Left renal cortex interstitium (tissue), 4 donors: Measurements from ENCODE around the gene GSDME. TPM values are rescaled to one million over a fixed set of nuclear protein-coding genes. Genes with fewer than 3 reads are reported as not detected.

Experiments
- DNase-seq, 4 donors: peaks; one replicate each; pipeline ENCODE4 v3.0.0-alpha.2; 2013; ENCODE audit warnings: low read depth in 4 of 4, low spot score in 2 of 4, missing footprints in 1 of 4
- polyA plus RNA-seq, 4 donors: library from polyadenylated mRNA; unstranded; fragments of 120-200 nt; gene quantifications; one replicate each; pipeline ENCODE4 v1.2.1, GENCODE V29; 2013; ENCODE audit not compliant: insufficient read length in 4 of 4

GSDME gene
- polyA plus RNA-seq, 4 donors: 13.0 to 17.7 (median 15.0) TPM

GRCh38 chr7:24773646-24774045 is 16.4 kb upstream of the GSDME start:
- DNase-seq: no peak

- no peak for DNase-seq
Observed at GRCh38 chr7:24769851-24770250, 12.6 kb upstream of the GSDME start.

- DNase-seq: no peak
Observed at GRCh38 chr7:24769014-24769830, 12.0 kb upstream of the GSDME start.

- no peak for DNase-seq
Observed at GRCh38 chr7:24767878-24768569, 10.8 kb upstream of the GSDME start.

GRCh38 chr7:24764972-24765744 is 7.9 kb upstream of the GSDME start:
- DNase-seq: peak in 1 of 4 donors; percentile 12

- DNase-seq: no peak
Observed at GRCh38 chr7:24764011-24764410, 6.7 kb upstream of the GSDME start.

GRCh38 chr7:24763303-24763901 is 6.1 kb upstream of the GSDME start:
- no peak for DNase-seq

- no peak for DNase-seq
Observed at GRCh38 chr7:24762771-24763170, 5.5 kb upstream of the GSDME start.

GRCh38 chr7:24760968-24761367 is 3.7 kb upstream of the GSDME start:
- no peak for DNase-seq

GRCh38 chr7:24756545-24757352 is 515 bp downstream of the GSDME start:
- DNase-seq: peak; percentile 13 to 34 (median 29)

GRCh38 chr7:24755541-24756407 is 1.5 kb downstream of the GSDME start:
- DNase-seq: no peak

- no peak for DNase-seq
Observed at GRCh38 chr7:24754906-24755506, 2.3 kb downstream of the GSDME start.

- no peak for DNase-seq
Observed at GRCh38 chr7:24752073-24752800, 5.0 kb downstream of the GSDME start.

- no peak for DNase-seq
Observed at GRCh38 chr7:24751484-24751883, 5.8 kb downstream of the GSDME start.

- DNase-seq: no peak
Observed at GRCh38 chr7:24750441-24751055, 6.7 kb downstream of the GSDME start.

- no peak for DNase-seq
Observed at GRCh38 chr7:24748521-24748920, 8.7 kb downstream of the GSDME start.

GRCh38 chr7:24745355-24745754 is 11.9 kb downstream of the GSDME start:
- DNase-seq: no peak

GRCh38 chr7:24743471-24743870 is 13.8 kb downstream of the GSDME start:
- no peak for DNase-seq
